ENCODE results near the gene SDR9C7. TPM values are rescaled to one million over a fixed set of nuclear protein-coding genes. Genes with fewer than 3 reads are reported as not detected.

The SDR9C7 gene
- total and polyA plus RNA-seq, 7 experiments from 2014 or later = not detected

- no peak for ATAC-seq
- POLR2A ChIA-PET = no interaction called here
These were observed 20.1 kb upstream of the SDR9C7 start for GRCh38 chr12:56954057-56954957.

GRCh38 chr12:56953314-56953713, 19.1 kb upstream of the SDR9C7 start:
- intact Hi-C loops (cut with micrococcal nuclease) = no loop called here
- POLR2A ChIA-PET = no interaction called here
- CTCF ChIA-PET = no interaction called here
- H3K9me3 Mint-ChIP-seq = peaks cover 0 to 14% (median 3%) of the 10 kb centered on the region in 11 donors
- no peaks in the 10 kb centered on the region for H3K36me3 ChIP-seq (ENCODE audit: control insufficient read depth in 2 of 3, insufficient read depth in 3 of 3, low read length in 3 of 3)
- no peaks in the 10 kb centered on the region for H3K4me1 ChIP-seq (ENCODE audit: control insufficient read depth in 2 of 2, insufficient read depth in 2 of 2, low read length in 2 of 2)
- no peaks in the 10 kb centered on the region for H3K27me3 ChIP-seq (ENCODE audit: control insufficient read depth in 2 of 2, insufficient read depth in 2 of 2, low read length in 2 of 2)
- peaks cover 0 to 4% (median 0%) of the 10 kb centered on the region in 5 donors for H3K27me3 Mint-ChIP-seq
- no peaks in the 10 kb centered on the region for H3K9me3 ChIP-seq (ENCODE audit: control insufficient read depth in 2 of 3, low read length in 3 of 3)
- peak overlapping the region in 1 of 9 donors; percentile 5 for H3K27ac Mint-ChIP-seq
- H3K4me3 ChIP-seq (ENCODE audit: low read length) = no peak overlapping the region
- H3K4me3 Mint-ChIP-seq = no peak overlapping the region
- H3K4me1 Mint-ChIP-seq = peaks cover 0 to 2% (median 0%) of the 10 kb centered on the region in 7 donors
- no peak for ATAC-seq
- H3K36me3 Mint-ChIP-seq = peaks cover 0 to 39% (median 28%) of the 10 kb centered on the region in 5 donors
- DNase-seq = no peak
- H3K27ac ChIP-seq (ENCODE audit: low read depth, low read length) = no peak overlapping the region

More at GRCh38 chr12:56954057-56954957, 20.1 kb upstream of the SDR9C7 start:
- peaks cover 0 to 4% (median under 1%) of the 10 kb centered on the region in 5 donors for H3K27me3 Mint-ChIP-seq
- no peaks in the 10 kb centered on the region for H3K9me3 ChIP-seq (ENCODE audit: control insufficient read depth in 2 of 3, low read length in 3 of 3)
- no peaks in the 10 kb centered on the region for H3K4me1 ChIP-seq (ENCODE audit: control insufficient read depth in 2 of 2, insufficient read depth in 2 of 2, low read length in 2 of 2)
- no peak overlapping the region for H3K4me3 Mint-ChIP-seq
- intact Hi-C loops (cut with micrococcal nuclease) = no loop called here
- H3K36me3 ChIP-seq (ENCODE audit: control insufficient read depth in 2 of 3, insufficient read depth in 3 of 3, low read length in 3 of 3) = no peaks in the 10 kb centered on the region
- CTCF ChIA-PET = no interaction called here
- H3K27ac Mint-ChIP-seq = no peak overlapping the region
- H3K27ac ChIP-seq (ENCODE audit: low read depth, low read length) = no peak overlapping the region
- no peak for DNase-seq
- H3K27me3 ChIP-seq (ENCODE audit: control insufficient read depth in 2 of 2, insufficient read depth in 2 of 2, low read length in 2 of 2) = no peaks in the 10 kb centered on the region
- H3K4me3 ChIP-seq (ENCODE audit: low read length) = no peak overlapping the region
- H3K4me1 Mint-ChIP-seq = peaks cover 0 to 2% (median 0%) of the 10 kb centered on the region in 7 donors
- peaks cover 0 to 21% (median 3%) of the 10 kb centered on the region in 11 donors for H3K9me3 Mint-ChIP-seq
- H3K36me3 Mint-ChIP-seq = peaks cover 0 to 36% (median 28%) of the 10 kb centered on the region in 5 donors

GRCh38 chr12:56951582-56952339, 17.6 kb upstream of the SDR9C7 start:
- Mint-ChIP-seq H3K4me1 (peaks cover 0 to 2% (median 0%) of the 10 kb centered on the region in 7 donors), H3K4me3 (no peak overlapping the region), H3K27ac (no peak overlapping the region), H3K36me3 (peaks cover 0 to 33% (median 21%) of the 10 kb centered on the region in 5 donors), H3K27me3 (peaks cover 0 to 7% (median 0%) of the 10 kb centered on the region in 5 donors), H3K9me3 (peaks cover 0 to 9% (median 2%) of the 10 kb centered on the region in 11 donors)
- ATAC-seq (no peak), DNase-seq (no peak)
- no peak overlapping the region for H3K27ac ChIP-seq (ENCODE audit: low read depth, low read length)
- CTCF ChIA-PET = no interaction called here
- intact Hi-C loops (cut with micrococcal nuclease) = no loop called here
- no peaks in the 10 kb centered on the region for H3K36me3 ChIP-seq (ENCODE audit: control insufficient read depth in 2 of 3, insufficient read depth in 3 of 3, low read length in 3 of 3)
- POLR2A ChIA-PET = no interaction called here
- no peak overlapping the region for H3K4me3 ChIP-seq (ENCODE audit: low read length)
- no peaks in the 10 kb centered on the region for H3K9me3 ChIP-seq (ENCODE audit: control insufficient read depth in 2 of 3, low read length in 3 of 3)
- no peaks in the 10 kb centered on the region for H3K4me1 ChIP-seq (ENCODE audit: control insufficient read depth in 2 of 2, insufficient read depth in 2 of 2, low read length in 2 of 2)
- no peaks in the 10 kb centered on the region for H3K27me3 ChIP-seq (ENCODE audit: control insufficient read depth in 2 of 2, insufficient read depth in 2 of 2, low read length in 2 of 2)

- Mint-ChIP-seq H3K4me1 (no peaks in the 10 kb centered on the region), H3K36me3 (peaks cover 0 to 33% (median 18%) of the 10 kb centered on the region in 5 donors), H3K27ac (no peak overlapping the region), H3K27me3 (peaks cover 0 to 31% (median 5%) of the 10 kb centered on the region in 5 donors), H3K9me3 (peaks cover 0 to 23% (median 5%) of the 10 kb centered on the region in 11 donors), H3K4me3 (no peak overlapping the region)
- no peaks in the 10 kb centered on the region for H3K36me3 ChIP-seq (ENCODE audit: control insufficient read depth in 2 of 3, insufficient read depth in 3 of 3, low read length in 3 of 3)
- H3K4me3 ChIP-seq (ENCODE audit: low read length) = no peak overlapping the region
- ChIA-PET CTCF (no interaction called here), POLR2A (no interaction called here)
- intact Hi-C loops (cut with micrococcal nuclease) = no loop called here
- no peaks in the 10 kb centered on the region for H3K4me1 ChIP-seq (ENCODE audit: control insufficient read depth in 2 of 2, insufficient read depth in 2 of 2, low read length in 2 of 2)
- H3K27me3 ChIP-seq (ENCODE audit: control insufficient read depth in 2 of 2, insufficient read depth in 2 of 2, low read length in 2 of 2) = no peaks in the 10 kb centered on the region
- DNase-seq (no peak), ATAC-seq (no peak)
- no peaks in the 10 kb centered on the region for H3K9me3 ChIP-seq (ENCODE audit: control insufficient read depth in 2 of 3, low read length in 3 of 3)
- H3K27ac ChIP-seq (ENCODE audit: low read depth, low read length) = no peak overlapping the region
These were observed 14.7 kb upstream of the SDR9C7 start for GRCh38 chr12:56948881-56949280.

- no peak overlapping the region for H3K4me3 Mint-ChIP-seq
- DNase-seq (no peak), ATAC-seq (no peak)
- H3K9me3 ChIP-seq (ENCODE audit: control insufficient read depth in 2 of 3, low read length in 3 of 3) = no peaks in the 10 kb centered on the region
- H3K36me3 Mint-ChIP-seq = peaks cover 0 to 33% (median 18%) of the 10 kb centered on the region in 5 donors
- H3K36me3 ChIP-seq (ENCODE audit: control insufficient read depth in 2 of 3, insufficient read depth in 3 of 3, low read length in 3 of 3) = no peaks in the 10 kb centered on the region
- peaks cover 0 to 27% (median 8%) of the 10 kb centered on the region in 11 donors for H3K9me3 Mint-ChIP-seq
- H3K27ac ChIP-seq (ENCODE audit: low read depth, low read length) = no peak overlapping the region
- POLR2A ChIA-PET = no interaction called here
- H3K27me3 Mint-ChIP-seq = peaks cover 0 to 35% (median 5%) of the 10 kb centered on the region in 5 donors
- no peak overlapping the region for H3K27ac Mint-ChIP-seq
- CTCF ChIA-PET = no interaction called here
- intact Hi-C loops (cut with micrococcal nuclease) = no loop called here
- H3K4me1 Mint-ChIP-seq = no peaks in the 10 kb centered on the region
- no peaks in the 10 kb centered on the region for H3K4me1 ChIP-seq (ENCODE audit: control insufficient read depth in 2 of 2, insufficient read depth in 2 of 2, low read length in 2 of 2)
- no peaks in the 10 kb centered on the region for H3K27me3 ChIP-seq (ENCODE audit: control insufficient read depth in 2 of 2, insufficient read depth in 2 of 2, low read length in 2 of 2)
- H3K4me3 ChIP-seq (ENCODE audit: low read length) = no peak overlapping the region
These were observed 14.2 kb upstream of the SDR9C7 start for GRCh38 chr12:56948457-56948777.

- no peak for ATAC-seq
- Mint-ChIP-seq H3K9me3 (peaks cover 0 to 27% (median 8%) of the 10 kb centered on the region in 11 donors), H3K4me1 (no peaks in the 10 kb centered on the region), H3K27ac (no peak overlapping the region), H3K4me3 (no peak overlapping the region), H3K27me3 (peaks cover 0 to 38% (median 5%) of the 10 kb centered on the region in 5 donors), H3K36me3 (peaks cover 0 to 29% (median 16%) of the 10 kb centered on the region in 5 donors)
- ChIA-PET CTCF (no interaction called here), POLR2A (no interaction called here)
- Histone ChIP-seq H3K27ac (ENCODE audit: low read depth, low read length) (no peak overlapping the region), H3K27me3 (ENCODE audit: control insufficient read depth in 2 of 2, insufficient read depth in 2 of 2, low read length in 2 of 2) (no peaks in the 10 kb centered on the region), H3K4me1 (ENCODE audit: control insufficient read depth in 2 of 2, insufficient read depth in 2 of 2, low read length in 2 of 2) (no peaks in the 10 kb centered on the region), H3K9me3 (ENCODE audit: control insufficient read depth in 2 of 3, low read length in 3 of 3) (no peaks in the 10 kb centered on the region), H3K4me3 (ENCODE audit: low read length) (no peak overlapping the region), H3K36me3 (ENCODE audit: control insufficient read depth in 2 of 3, insufficient read depth in 3 of 3, low read length in 3 of 3) (no peaks in the 10 kb centered on the region)
- intact Hi-C loops (cut with micrococcal nuclease) = no loop called here
- no peak for DNase-seq
These were observed 13.6 kb upstream of the SDR9C7 start for GRCh38 chr12:56947633-56948456.
